Right renal pelvis (tissue), 4 donors: ENCODE results near the gene SUPT20HL1. TPM values are rescaled to one million over a fixed set of nuclear protein-coding genes. Genes with fewer than 3 reads are reported as not detected.
"Not testable (repeated sequence)": the region's sequence is repeated elsewhere in the genome, so short reads cannot be mapped to it uniquely, and the experiment has no call there.

Experiments used
- DNase-seq, 4 donors: peaks; one replicate each; pipeline ENCODE4 v3.0.0-alpha.2; 2013; ENCODE audit warnings: low read depth in 4 of 4, low spot score in 3 of 4, missing footprints in 1 of 4
- polyA plus RNA-seq, 4 donors: library from polyadenylated mRNA; unstranded; fragments of 120-200 nt; gene quantifications; one replicate each; pipeline ENCODE4 v1.2.1, GENCODE V29; 2013; ENCODE audit not compliant: insufficient read length in 4 of 4

Gene SUPT20HL1
- polyA plus RNA-seq = not detected

DNA sequence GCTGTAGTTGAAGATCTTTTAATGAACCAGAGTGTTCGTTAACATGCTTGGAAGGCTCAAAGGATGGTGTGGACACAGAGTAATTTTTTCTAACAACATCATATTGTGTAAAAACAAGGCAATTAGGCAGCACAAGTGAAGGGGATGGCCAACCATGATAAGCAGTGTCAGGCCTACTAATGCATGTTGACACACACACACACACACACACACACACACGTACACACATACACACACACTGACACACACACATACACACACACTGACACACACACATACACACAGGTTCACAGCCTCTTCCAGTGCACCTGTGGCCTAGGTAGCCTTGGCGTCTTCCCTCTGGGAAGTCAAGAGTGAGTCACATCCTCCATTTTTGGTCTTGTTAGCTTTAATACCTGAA is at the start of gene SUPT20HL1:
TSS of gene SUPT20HL1 (plus strand) at position 368 of the 400 bp plus-strand sequence. CDS start 2,122 bp downstream, outside the sequence.
- DNase-seq = no peak

DNA sequence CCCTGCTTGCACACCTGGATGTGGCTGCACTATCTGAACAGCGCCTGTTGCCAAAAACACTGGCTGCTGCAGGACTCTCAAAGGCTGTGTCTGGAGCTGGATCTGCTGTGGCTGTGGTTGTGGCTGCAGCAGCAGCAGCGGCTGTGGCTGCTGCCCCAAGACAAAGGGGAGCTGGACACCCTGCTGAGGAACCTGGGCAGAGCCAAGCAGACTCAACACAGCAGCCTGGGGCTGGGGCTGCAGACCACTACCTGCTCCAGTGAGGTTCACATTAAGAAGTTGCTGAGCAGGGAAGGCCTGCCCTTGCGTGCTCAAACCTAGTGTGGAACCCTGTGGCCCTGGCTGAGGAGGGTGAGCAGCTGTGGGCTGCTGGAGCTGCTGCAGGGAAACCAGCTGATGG is 49.5 kb upstream of the SUPT20HL1 start:
- not testable (repeated sequence) for DNase-seq

DNA sequence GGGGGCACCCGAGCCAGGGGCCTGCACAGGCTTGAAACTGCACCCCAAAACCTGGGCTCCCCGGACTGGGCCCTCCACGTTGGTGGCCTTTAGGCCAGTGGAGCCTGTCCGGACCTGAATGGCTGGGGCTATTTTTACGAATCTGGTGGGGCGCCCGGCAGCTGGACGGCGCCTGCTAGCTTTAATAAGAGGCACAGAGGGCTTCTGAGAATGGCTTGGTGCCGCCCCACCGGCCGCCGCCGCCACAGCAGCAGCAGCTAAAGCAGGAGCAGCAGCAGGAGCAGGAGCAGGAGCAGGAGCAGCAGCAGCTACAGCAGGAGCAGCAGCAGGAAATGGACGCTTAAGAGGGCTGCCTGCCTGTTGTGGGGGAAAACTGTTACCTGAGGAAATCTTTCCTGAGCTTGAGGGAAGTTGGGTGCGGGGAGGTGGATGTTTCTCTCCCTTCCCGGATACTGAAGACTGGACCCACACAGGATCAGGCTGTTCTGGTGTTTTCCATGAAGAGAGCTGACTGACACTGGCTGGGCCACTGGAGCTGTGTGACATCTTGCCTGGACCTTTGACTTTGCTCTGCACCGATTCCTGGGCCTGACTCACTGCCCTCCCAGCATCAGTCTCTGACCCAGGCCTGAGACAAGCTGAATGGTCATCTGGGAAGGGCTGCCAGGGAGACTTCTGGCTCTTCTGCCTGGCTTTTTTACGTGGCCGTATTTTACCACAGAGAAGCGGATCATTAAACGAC is 48.8 kb upstream of the SUPT20HL1 start:
- DNase-seq = not testable (repeated sequence)

DNA sequence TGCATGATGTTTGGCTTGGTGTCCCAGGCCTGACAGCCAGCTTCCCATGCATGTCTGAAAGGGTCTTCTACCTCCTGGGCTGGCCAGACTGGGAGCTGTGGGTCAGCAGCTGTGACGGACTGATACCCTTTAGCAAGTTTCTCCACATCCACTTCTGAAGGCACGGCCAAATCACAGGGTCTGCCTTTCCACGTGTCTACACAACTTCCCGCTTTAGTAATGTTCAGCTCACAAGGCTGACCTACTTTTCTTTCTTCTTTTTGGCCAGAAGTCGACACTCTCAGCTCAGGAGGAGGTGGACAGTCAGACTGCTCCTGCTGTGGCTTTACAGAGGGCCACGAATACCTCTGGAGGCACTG is 48.2 kb upstream of the SUPT20HL1 start:
- DNase-seq = not testable (repeated sequence)

DNA sequence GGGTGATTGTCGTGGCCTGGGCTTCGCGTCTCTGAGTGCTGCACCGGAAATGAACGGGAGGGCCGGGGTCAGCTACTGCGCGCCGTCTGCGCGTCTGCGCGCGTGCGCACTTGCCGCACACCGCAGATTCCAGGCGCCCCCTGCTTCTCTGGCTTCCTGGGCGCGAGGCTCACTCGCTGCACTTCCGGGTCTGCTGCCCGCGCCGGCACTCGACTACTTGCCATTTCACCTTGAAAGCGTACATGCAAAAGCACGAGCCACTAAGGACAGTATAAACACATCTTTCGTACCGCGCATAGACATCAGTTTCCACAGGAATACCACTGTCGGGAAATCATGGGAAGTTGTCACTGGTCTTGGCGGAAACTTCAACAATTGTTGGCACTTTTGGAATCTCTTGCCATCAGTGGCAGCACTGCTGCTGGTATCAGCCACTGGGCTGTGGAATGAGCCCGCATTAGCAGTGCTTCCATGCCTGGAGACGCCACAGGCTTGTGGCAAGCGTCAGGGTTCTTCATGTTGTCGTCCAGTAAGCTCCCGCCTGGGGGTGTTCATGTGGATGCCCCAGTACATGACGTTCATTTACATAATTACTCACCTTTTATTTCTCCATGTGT is 46.3 kb upstream of the SUPT20HL1 start, which contains the start of gene SUPT20HL2:
TSS of gene SUPT20HL2 (minus strand) at position 51 of the 617 bp plus-strand sequence. CDS start 754 bp downstream, outside the sequence.
- DNase-seq = no peak

DNA sequence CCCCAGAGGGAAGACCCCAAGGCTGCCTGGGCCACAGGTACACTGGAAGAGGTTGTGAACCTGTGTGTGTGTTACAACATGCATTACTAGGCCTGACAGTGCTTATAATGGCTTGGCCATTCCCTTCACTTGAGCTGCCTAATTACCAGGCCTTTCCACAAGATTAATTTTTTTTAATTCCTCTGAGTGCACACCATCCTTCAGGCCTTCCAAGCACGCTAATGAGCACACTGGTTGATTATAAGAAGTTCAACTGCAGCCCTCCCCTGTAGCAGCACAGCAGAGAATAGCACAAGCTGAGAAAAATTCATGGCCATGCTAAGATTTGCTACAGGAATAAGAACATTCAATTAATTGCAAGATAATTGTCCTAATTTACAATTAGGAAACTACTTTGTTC is 44.3 kb upstream of the SUPT20HL1 start:
- no peak for DNase-seq

DNA sequence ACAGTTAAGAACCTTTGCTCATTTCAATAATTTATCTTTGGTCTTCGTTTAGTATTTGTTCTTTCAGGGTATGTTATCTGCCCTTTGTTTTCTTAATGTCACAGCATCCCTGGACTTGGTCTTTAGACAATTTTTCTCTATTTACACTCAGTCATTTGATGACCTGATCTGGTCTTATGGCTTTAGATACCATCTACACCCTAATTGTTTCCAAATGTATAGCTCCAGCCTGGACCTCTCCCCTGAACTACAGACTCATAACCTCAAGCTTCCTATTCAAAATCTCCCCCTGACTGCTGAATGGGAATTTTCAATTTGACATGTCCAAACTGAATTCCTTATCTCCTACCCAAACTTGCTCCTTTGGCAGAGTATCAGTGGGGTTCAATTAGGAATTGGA is 42.9 kb upstream of the SUPT20HL1 start:
- DNase-seq = no peak

DNA sequence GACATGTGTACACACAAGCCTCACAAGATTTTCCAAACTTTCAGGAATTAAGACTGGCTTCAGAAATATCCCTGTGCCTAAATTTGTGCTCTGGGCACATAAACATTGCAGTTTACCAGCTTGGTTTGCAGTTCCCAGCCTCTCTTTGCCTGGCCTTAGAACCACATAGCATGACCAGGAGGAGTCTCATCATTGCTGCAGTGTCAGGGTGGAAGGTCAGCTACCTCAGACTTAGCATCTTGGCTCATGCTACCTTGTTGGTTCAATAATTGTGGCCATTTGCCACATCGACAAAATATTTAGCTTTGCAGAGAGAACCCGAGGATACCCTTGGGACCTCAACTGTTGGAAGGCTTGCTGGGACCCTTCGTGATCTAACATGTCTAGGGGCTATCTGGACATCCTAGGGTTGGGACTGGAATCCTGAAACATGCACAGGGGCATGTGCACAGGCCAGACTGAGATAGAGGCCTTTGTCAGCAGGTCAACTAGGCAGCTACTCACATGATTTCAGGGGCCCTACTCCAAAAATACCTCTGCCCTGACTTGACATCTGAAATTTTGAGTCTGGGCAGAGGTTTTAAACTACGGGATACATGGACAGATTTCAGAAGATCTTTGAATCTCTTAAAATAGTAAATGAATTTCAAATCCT is 38.6 kb upstream of the SUPT20HL1 start:
- no peak for DNase-seq

DNA sequence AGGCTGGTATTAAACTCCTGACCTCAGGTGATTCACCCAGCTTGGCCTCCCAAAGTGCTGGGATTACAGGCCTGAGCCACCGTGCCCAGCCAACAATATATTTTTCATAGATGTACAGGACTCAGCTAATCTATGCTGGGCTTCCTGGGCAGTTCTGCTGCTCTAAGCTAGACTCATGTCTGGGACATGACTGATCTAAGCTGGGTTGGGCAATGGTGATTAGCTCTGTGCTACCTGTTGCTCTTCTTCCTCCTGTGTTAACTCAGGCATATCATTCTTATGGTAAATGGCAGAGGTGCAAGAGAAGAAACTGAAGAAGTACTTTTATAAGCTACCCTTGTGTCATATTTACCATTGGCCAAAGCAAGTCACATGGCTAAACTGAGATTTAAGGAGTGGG is 35.2 kb upstream of the SUPT20HL1 start:
- DNase-seq = no peak

DNA sequence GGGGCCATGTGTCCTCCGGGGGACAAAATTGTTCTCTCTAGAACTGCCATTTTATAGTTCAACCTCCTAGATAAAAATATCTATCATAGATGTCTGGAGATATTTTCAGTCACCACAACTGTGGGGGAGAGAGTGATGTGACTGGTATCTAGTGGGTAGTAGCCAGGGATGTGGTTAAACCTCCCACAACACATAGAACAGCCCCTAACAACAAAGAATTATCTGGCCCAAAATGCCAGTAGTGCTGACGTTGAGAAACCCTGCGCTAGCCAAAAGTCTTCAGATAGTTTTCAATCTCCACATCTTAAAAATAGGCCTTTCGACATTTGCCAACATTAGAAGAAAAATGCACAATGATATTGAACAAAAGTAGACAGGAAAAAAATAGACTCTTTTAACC is 27.6 kb upstream of the SUPT20HL1 start:
- no peak for DNase-seq

DNA sequence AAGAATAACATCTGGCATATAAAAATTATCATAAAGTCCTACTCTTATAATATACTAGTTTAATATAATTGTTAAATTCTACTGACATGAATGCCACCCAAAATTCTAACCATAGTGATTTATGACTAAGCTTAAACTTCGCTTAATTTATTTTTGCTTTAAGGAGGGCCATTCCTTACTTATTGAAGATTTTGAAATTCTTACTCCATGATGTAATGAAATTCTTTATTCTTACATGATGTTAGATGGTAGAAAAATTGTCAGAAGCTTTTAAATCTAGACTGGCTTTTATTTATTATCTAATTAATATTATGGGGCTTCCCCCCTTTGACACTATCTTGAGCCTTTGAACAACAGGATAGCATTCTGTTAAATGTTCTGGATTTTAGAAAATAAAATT is 27.1 kb upstream of the SUPT20HL1 start:
- no peak for DNase-seq

DNA sequence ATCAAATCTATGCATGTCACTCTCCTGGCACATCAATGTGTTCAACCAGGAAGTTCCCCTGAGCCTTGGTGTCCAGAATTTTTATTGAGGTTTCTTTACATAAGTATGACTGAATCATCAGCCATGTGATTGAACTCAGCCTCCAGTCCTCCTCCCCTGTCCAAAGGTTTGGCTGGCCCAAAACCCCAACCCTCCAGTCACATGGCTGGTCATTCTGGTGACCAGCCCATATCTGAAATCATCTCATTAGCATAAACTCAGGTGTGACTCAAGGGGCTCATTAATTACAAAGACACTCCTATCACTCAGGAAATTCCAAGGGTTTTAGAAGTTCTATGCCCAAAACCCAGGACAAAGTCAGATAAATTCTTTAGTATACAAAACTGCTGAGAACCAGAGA is 26.0 kb upstream of the SUPT20HL1 start:
- DNase-seq = no peak

DNA sequence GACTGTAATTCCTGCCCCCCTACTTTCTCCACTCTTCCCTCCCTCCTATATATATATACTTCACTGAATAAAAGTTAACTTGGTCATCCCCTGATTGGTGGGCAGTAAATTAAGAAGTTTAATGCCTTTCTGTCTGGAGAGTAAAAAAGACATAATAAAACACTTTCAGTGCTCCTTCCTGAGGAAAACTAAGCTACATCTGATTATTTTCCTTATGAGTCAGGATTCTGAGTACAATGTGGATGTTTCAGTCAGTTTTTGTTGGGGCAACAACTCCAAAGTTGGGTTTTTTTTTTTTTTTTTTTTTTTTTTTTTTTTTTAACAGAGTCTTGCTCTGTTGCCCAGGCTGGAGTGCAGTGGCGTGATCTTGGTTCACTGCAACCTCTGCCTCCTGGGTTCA is 24.6 kb upstream of the SUPT20HL1 start:
- DNase-seq = no peak

DNA sequence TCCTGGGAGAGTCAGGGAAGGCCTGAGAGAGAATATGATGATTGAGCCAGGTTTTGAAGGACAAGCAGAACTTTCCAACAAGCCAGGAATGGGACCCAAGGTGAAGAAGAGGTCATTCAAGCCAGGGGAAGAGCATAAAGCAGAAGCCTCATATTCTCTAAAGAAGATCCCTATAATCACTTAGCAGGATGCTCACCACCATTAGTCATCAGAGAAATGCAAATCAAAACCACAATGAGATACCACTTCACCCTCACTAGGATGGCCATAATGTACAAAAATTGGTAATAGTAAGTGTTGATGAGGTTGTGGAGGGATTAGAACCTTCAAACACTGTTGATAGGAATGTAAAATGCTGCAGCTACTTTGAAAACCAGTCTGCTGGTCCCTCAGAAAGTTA is 20.5 kb upstream of the SUPT20HL1 start:
- no peak for DNase-seq

DNA sequence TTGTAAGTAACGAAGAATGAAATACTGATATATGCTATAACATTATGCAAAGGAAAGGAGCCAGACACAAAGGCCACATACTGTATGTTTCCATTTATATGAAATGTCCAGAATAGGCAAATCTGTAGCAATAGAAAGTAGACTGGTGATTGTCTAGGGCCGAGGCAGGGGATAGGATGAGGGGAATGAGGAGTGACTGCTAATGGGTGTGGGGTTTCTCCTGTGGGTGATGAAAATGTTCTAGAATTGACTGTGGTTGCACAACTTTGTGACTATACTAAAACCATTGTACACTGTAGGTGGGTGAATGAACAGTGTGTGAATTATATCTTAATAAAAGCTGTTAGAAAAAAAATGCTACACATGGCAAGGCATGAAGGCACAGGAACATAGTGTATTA is 19.9 kb upstream of the SUPT20HL1 start:
- no peak for DNase-seq

DNA sequence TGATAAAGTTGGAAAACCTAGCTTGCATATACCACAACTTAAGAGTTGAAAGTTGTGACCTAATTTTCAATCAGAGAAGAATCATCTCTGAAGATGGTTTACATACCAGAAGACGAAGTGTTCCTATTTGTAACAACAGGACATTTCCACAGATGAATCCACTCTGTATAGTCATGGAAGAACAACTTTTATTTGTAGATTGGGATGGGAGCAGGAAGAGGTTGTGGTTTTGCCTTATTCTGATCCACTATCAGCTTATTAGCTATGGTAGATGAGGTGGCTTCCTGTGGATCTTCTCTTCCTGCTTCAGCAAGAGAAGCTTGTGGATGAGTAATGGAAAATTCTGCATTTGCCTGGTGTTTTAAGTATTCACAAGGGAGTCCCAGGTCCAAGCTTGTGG is 18.6 kb upstream of the SUPT20HL1 start:
- DNase-seq = no peak

DNA sequence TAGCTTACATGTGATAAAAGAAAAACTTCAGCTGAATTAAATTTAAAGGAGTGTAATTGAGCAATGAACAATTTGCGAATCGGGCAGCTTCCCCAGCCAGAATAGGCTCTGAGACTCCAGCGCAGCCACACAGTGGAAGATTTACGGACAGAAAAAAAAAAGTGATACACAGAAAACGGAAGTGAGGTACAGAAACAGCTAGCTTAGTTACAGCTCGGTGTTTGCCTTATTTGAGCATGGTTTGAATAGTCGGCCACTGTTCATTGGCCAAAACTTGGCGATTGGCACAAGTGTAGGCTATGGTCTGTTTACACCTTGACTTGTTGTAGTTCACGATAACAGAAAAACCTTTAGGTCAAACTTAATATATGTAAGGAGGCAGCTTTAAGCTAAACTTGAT is 16.7 kb upstream of the SUPT20HL1 start:
- DNase-seq = no peak

DNA sequence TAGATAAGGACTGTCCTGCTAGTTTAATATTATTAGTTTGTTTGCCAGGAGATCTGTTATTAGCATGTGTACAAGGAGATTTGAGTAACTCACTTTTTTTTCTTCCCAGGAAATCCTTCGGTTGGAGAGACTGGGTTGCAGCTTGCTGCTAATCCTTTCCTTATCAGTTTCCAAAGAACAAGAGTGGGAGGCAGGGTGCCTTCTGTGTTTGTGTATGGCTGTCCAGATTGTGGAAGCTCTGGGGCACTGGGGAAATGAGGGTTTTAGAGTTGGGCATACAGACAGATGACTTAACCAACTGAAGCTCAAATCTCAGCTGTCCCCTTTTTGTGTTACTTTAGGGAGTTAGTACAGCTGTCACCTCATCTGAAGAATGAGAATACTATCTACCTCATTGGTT is 12.6 kb upstream of the SUPT20HL1 start:
- no peak for DNase-seq

DNA sequence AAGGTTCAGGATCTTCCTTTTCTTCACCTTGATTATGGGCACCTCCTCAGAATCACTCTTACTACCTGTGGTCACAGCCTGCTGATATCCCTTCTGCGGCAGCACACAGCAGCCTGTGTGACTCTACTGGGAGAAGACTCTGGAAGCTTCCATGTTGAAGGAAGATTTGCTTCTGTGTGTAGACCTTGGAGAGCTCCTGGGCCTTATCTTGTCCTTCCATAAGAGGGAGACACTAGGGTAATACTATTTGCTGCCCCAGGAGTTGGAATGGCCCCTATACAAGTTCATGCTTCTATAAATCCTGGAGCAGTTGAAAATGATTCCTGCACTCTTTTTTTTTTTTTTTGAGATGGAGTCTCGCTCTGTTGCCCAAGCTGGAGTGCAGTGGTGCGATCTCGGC is 10.2 kb upstream of the SUPT20HL1 start:
- DNase-seq = no peak

DNA sequence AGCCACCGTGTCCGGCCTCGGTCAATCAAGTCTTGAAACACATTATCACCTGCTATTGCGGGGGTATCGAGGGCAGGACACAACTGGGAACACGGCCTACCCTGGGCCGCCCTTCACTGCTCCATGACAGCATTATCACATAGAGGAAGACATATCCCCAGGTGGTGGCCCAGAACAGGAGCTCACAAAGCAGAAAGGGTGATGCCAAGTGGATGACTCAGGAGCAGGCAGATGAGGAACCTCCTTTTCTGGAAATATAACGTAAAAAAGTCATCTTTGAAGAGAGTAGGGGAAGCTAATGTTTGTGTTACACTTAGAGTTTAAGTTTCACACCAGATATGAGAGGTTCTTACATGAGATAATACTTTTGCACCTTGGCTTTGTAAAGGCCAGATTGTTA is 5.3 kb upstream of the SUPT20HL1 start:
- no peak for DNase-seq

DNA sequence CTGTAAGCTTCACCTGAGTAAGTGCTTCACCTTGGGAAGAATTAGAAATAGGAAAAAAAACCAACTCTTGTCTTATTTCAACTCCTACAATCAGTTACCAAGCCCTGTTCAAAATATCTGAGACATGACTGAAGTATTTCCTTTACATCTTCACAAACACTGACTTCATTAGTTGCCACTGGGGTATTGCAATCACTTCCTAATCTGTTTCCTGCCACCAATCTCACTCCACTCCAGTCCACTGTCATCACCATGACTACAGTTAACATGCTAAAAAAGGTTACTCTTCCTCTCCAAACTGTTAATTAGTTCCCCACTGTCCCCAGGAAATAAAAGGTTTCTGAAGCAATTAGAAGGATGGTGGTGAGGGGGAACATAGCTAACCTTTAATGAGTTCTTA is 3.3 kb upstream of the SUPT20HL1 start:
- no peak for DNase-seq
